K562 (cell line): ENCODE measurements around the gene MPND. TPM values are rescaled to one million over a fixed set of nuclear protein-coding genes. Genes with fewer than 3 reads are reported as not detected.
A peak's percentile ranks its signal among the peaks of the same experiment; 100 is the strongest.

Experiments
- ATAC-seq: fragments of 200-7000 bp; cut with Tn5 transposase; 3 replicates; pipeline ENCODE4 v1.9.1; 2020; ENCODE audit warnings: moderate library complexity
- BruUV-seq: library from RNA; stranded (reverse); fragments of 400-500 nt; replicated peaks from 2 replicates; lab custom pipeline; 2021; lab: Mats Ljungman, UMichigan
- CTCF ChIA-PET: fragments of 300-600 bp; formaldehyde crosslinking; extraction: SDS; loops from one replicate; lab custom pipeline; 2021; ENCODE audit warnings: low intra/inter-chr PET ratio; lab: Yijun Ruan, JAX
- POLR2A ChIA-PET: fragments of 300-600, 350-650 bp; sonication (Branson Sonifier 250); formaldehyde crosslinking; extraction: SDS; loops from one replicate; lab custom pipeline; 2021; ENCODE audit warnings: antibody characterized with exemption, inconsistent platforms; lab: Yijun Ruan, JAX
- DNase-seq, 4 experiments: peaks; one replicate each; pipeline versions ENCODE4 v3.0.0 to v3.0.0-alpha.2; 2011 to 2018; ENCODE audit warnings: low spot score in 3 of 4, mixed read lengths in 3 of 4; ENCODE audit errors: extremely low read depth in 1 of 4
- FAIRE-seq: peaks from 2 replicates; lab custom pipeline; 2011; peaks lifted over from hg19 to GRCh38; lab: Jason Lieb, UNC
- H2AFZ ChIP-seq: 2 replicates; pipeline ENCODE4 v1.6.0; 2011; ENCODE audit warnings: low read depth, low read length, control low read depth, inconsistent platforms
- H3K27ac ChIP-seq: fragments of 200-600 bp; 3 replicates; pipeline ENCODE4 v1.8.0; 2011; ENCODE audit warnings: low read depth, mild to moderate bottlenecking, control low read depth, inconsistent platforms, low read length, moderate library complexity, mixed read lengths; ENCODE audit errors: extremely low read depth
- H3K27me3 ChIP-seq, 2 experiments: fragments of 300-600 bp in 1 of 2; 2 replicates in 1 of 2; 3 replicates in 1 of 2; pipeline versions ENCODE4 v1.6.0 to v1.8.0; 2011; ENCODE audit warnings: inconsistent platforms in 2 of 2, low read length in 2 of 2, mild to moderate bottlenecking in 1 of 2, mixed read lengths in 1 of 2, moderate library complexity in 1 of 2; ENCODE audit not compliant: control insufficient read depth in 2 of 2, insufficient read depth in 2 of 2
- H3K36me3 ChIP-seq: fragments of 300-600 bp; 3 replicates; pipeline ENCODE4 v1.8.0; 2011; ENCODE audit warnings: mild to moderate bottlenecking, low read length, inconsistent platforms; ENCODE audit not compliant: control insufficient read depth, insufficient read depth
- H3K4me1 ChIP-seq, 2 experiments: fragments of 200-600 bp in 1 of 2; replicated peaks in 1 of 2; 2 replicates in 1 of 2; 3 replicates in 1 of 2; pipeline versions ENCODE4 v1.5.1 to v1.8.0; 2011; ENCODE audit warnings: inconsistent platforms in 2 of 2, low read length in 2 of 2, mild to moderate bottlenecking in 1 of 2, mixed read lengths in 1 of 2, moderate library complexity in 1 of 2; ENCODE audit not compliant: control insufficient read depth in 2 of 2, insufficient read depth in 2 of 2
- H3K4me2 ChIP-seq: 2 replicates; pipeline ENCODE4 v1.6.1; 2011; ENCODE audit warnings: low read length, control low read depth, inconsistent platforms, mixed read lengths; ENCODE audit not compliant: insufficient read depth
- H3K4me3 ChIP-seq: fragments of 200-600 bp; sonication (generic), shearing (Covaris generic); 2 replicates; pipeline ENCODE4 v1.5.1; 2016; ENCODE audit warnings: control low read depth, inconsistent platforms
- H3K79me2 ChIP-seq: fragments of 200-600 bp; 3 replicates; pipeline ENCODE4 v1.8.0; 2011; ENCODE audit warnings: low read length, inconsistent platforms; ENCODE audit not compliant: control insufficient read depth, insufficient read depth
- H3K9ac ChIP-seq, 2 experiments: 2 replicates each; pipeline versions ENCODE4 v1.6.0 to v1.6.1; 2011; ENCODE audit warnings: low read depth in 2 of 2, low read length in 2 of 2, control low read depth in 1 of 2, inconsistent platforms in 1 of 2, mild to moderate bottlenecking in 1 of 2, mixed read lengths in 1 of 2; ENCODE audit not compliant: insufficient read depth in 1 of 2
- H3K9me1 ChIP-seq: one replicate; pipeline ENCODE4 v1.6.0; 2011; ENCODE audit warnings: inconsistent platforms, mild to moderate bottlenecking, low read length, moderate library complexity; ENCODE audit not compliant: control insufficient read depth, insufficient read depth
- H3K9me3 ChIP-seq: replicated peaks from 2 replicates; pipeline ENCODE4 v1.5.1; 2011; ENCODE audit warnings: low read depth, low read length, inconsistent platforms; ENCODE audit not compliant: control insufficient read depth, insufficient read depth
- H4K20me1 ChIP-seq: replicated peaks from 2 replicates; pipeline ENCODE4 v1.6.1; 2011; ENCODE audit warnings: low read length, inconsistent platforms, mixed read lengths; ENCODE audit not compliant: control insufficient read depth, insufficient read depth
- C11orf30 ChIP-seq: fragments of 450-650 bp; IDR thresholded peaks from 2 replicates; pipeline ENCODE4 v1.6.1; 2016; ENCODE audit warnings: low read depth, mild to moderate bottlenecking
- CBX1 ChIP-seq: sonication (generic); IDR thresholded peaks from 2 replicates; pipeline ENCODE4 v1.6.1; 2016; ENCODE audit warnings: antibody characterized with exemption, low read depth, mild to moderate bottlenecking
- HSF4 ChIP-seq: fragments of 250-450 bp; sonication (Bioruptor Pico); IDR thresholded peaks from 2 replicates; pipeline ENCODE4 v2.1.2; 2022; ENCODE audit warnings: mild to moderate bottlenecking, moderate library complexity, borderline replicate concordance
- IFI16 ChIP-seq: fragments of 250-450 bp; sonication (Bioruptor Pico); IDR thresholded peaks from 2 replicates; pipeline ENCODE4 v2.1.2; 2022; ENCODE audit warnings: mild to moderate bottlenecking, inconsistent platforms
- NBN ChIP-seq: fragments of 450-650 bp; IDR thresholded peaks from 2 replicates; pipeline ENCODE4 v1.6.1; 2016; ENCODE audit warnings: low read depth, mild to moderate bottlenecking
- PHB ChIP-seq: fragments of 250-450 bp; sonication (Bioruptor Pico); IDR thresholded peaks from 2 replicates; pipeline ENCODE4 v1.5.0; 2021
- RBFOX2 ChIP-seq: fragments of 200-400 bp; formaldehyde crosslinking; IDR thresholded peaks from 2 replicates; pipeline ENCODE4 v1.6.1; 2017; ENCODE audit warnings: low read depth, mild to moderate bottlenecking, low read length, moderate library complexity
- SLC30A9 ChIP-seq: fragments of 250-450 bp; sonication (Bioruptor Pico); IDR thresholded peaks from 2 replicates; pipeline ENCODE4 v1.8.0; 2022; ENCODE audit warnings: mild to moderate bottlenecking, moderate library complexity
- ZC3H4 ChIP-seq: sonication (generic); formaldehyde crosslinking; IDR thresholded peaks from 2 replicates; pipeline ENCODE4 v1.9.0; 2021; ENCODE audit warnings: missing genetic modification reagents, borderline replicate concordance
- ZFX ChIP-seq: sonication (generic); formaldehyde crosslinking; IDR thresholded peaks from 2 replicates; pipeline ENCODE4 v1.8.0; 2022; ENCODE audit warnings: mild to moderate bottlenecking, missing genetic modification reagents, moderate library complexity
- ZNF764 ChIP-seq: fragments of 250-450 bp; sonication (Bioruptor Pico); IDR thresholded peaks from 2 replicates; pipeline ENCODE4 v1.4.0; 2020; ENCODE audit warnings: low read depth, mild to moderate bottlenecking, moderate library complexity
- WGBS: fragments of 100-300 bp; shearing (Covaris generic); methylation state at CpG from one replicate; pipeline ENCODE4 v1.1.6; 2016; ENCODE audit warnings: low coverage, mixed read lengths; ENCODE audit not compliant: insufficient coverage; ENCODE audit errors: missing lambda C conversion rate; 5-methylcytosine and 5-hydroxymethylcytosine counted together
- in situ Hi-C: fragments of 300-500 bp; cut with MboI; formaldehyde crosslinking; loops from 4 replicates; pipeline ENCODE4 v1.15.0; 2018; ENCODE audit warnings: inconsistent platforms, mixed read lengths
- intact Hi-C: fragments of 100-400 bp; cut with micrococcal nuclease; formaldehyde crosslinking; loops from 2 replicates; pipeline ENCODE4 v1.14.2; 2022
- polyA plus RNA-seq, 8 experiments: library from polyadenylated mRNA; depleted of rRNA in 4 of 8; stranded (reverse) in 5 of 8; unstranded in 3 of 8; fragments of >200 nt; fragmentation: Nextera tagmentation in 2 of 8; fragmentation: Illumina TruSeq in 1 of 8; extraction: Ambion mirVana in 2 of 8; extraction: Trizol in 1 of 8; gene quantifications; 2 replicates each; pipeline versions ENCODE4 v1.2.1 to v1.2.3, GENCODE V29; 2011 to 2014; ENCODE audit warnings: inconsistent platforms in 1 of 8, missing spikeins in 1 of 8
- total RNA-seq, 7 experiments: library from RNA; depleted of rRNA in 6 of 7; stranded (reverse); fragments of >200 nt in 6 of 7; fragmentation: Illumina TruSeq in 2 of 7; extraction: Trizol in 2 of 7; gene quantifications; 2 replicates each; pipeline versions ENCODE4 v1.2.1 to v1.2.3, GENCODE V29; 2011 to 2021; ENCODE audit warnings: low replicate concordance in 1 of 7
- TF ChIP-seq, protein P1 (sequence below), 2 experiments: fragments of 250-450 bp in 1 of 2; fragments of 450-650 bp in 1 of 2; sonication (Bioruptor Pico) in 1 of 2; IDR thresholded peaks; 2 replicates each; pipeline versions ENCODE4 v1.6.1 to v1.8.0; 2016 to 2021; ENCODE audit warnings: mild to moderate bottlenecking in 2 of 2, moderate library complexity in 2 of 2, missing compliant biosample characterization in 1 of 2, missing genetic modification characterization in 1 of 2
- TF ChIP-seq, protein P2 (sequence below), 2 experiments: IDR thresholded peaks; 2 replicates each; pipeline ENCODE4 v1.6.1; 2011; ENCODE audit warnings: borderline replicate concordance in 1 of 2, control low read depth in 1 of 2, low read depth in 1 of 2, low read length in 1 of 2, mild to moderate bottlenecking in 1 of 2, mixed read lengths in 1 of 2, moderate library complexity in 1 of 2; ENCODE audit not compliant: insufficient read depth in 1 of 2, insufficient read length in 1 of 2, poor library complexity in 1 of 2, severe bottlenecking in 1 of 2; ENCODE audit errors: extremely low read depth in 1 of 2
- TF ChIP-seq, protein P3 (sequence below): sonication (generic); formaldehyde crosslinking; IDR thresholded peaks from 2 replicates; pipeline ENCODE4 v1.8.0; 2022; ENCODE audit warnings: missing genetic modification reagents, mild to moderate bottlenecking, moderate library complexity, borderline replicate concordance
- TF ChIP-seq, protein P4 (sequence below): sonication (generic); formaldehyde crosslinking; IDR thresholded peaks from 2 replicates; pipeline ENCODE4 v1.4.0; 2020; ENCODE audit warnings: mild to moderate bottlenecking, missing genetic modification reagents

MPND gene
- total and polyA plus RNA-seq, 9 of the 15 experiments (the other 6 are each of a cell fraction or from before 2014, with no cell fraction given): 0.25 to 14.0 (median 3.9) TPM

DNA sequence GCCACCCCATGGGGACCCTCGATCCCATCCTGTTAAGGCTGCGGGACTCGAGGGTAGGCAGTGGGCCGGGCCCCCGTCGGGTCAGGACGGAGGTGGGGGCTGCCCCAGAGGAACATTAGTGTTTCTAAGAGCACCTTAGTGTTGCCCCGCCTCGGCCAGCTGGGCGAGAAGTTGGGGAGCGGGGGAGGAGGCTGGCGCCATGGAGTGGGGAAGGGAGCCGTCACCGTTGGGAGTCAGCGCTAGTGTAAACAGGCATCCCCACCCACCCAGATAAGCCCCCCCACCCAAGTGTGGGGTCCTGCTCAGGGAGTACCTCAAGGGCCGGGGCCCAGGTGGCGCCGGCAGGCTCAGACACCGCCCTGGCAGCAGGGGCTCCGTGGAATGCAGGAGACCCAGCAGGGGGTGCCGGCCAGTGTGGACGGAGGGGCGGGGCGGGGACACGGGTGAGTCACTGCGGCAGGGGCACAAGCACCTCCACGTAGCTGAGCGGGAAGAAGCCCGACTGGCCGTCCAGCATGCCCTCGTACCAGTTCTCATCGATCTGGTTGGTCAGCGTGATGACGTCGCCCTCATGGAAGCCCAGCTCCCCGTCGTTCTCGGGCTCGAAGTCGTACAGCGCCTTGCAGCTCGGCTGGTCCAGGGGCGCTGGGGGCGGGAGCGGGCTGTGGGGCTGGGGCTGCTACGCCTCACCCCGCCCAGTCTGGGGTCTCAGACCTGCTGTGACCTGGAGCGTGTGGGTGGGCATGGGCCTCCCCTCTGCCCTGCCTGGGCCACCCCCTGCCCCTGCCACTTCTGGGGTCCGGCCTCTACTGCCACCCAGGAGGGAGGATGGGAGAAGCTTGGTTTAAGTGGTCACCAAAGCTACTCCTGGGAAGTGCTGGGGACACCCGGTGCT lies 18.0 kb downstream of the MPND start:
- no peak overlapping the region for H3K4me3 ChIP-seq
- H3K9ac ChIP-seq: peak overlapping the region in 1 of 2 experiments; percentile 52; a peak in 1 of 4 replicates
- peaks cover 85% of the 10 kb centered on the region; the same call in 2 of the 3 replicates for H3K36me3 ChIP-seq
- FAIRE-seq: no peak
- CTCF ChIA-PET: no interaction called here
- POLR2A ChIA-PET: interaction anchor here (0.5 to 4.8 kb wide), 9 partner anchors 9 to 153 kb away, joined by 3 to 29 read pairs (median 4); partner anchors contain the start of genes MPND and YJU2
- intact Hi-C loops: no loop called here
- H3K27me3 ChIP-seq: no peaks in the 10 kb centered on the region
- in situ Hi-C loops: no loop called here
- BruUV-seq: no TSS peak
- no peaks in the 10 kb centered on the region for H3K9me1 ChIP-seq
- ATAC-seq: no peak
- 0 out of 2 replicates have a peak, but pooled peaks cover 4% of the 10 kb centered on the region for H4K20me1 ChIP-seq
- H3K27ac ChIP-seq: no peak overlapping the region
- H3K4me2 ChIP-seq: no peak overlapping the region
- DNase-seq: peak in 2 of 4 experiments; percentile 54 to 58
- no peak overlapping the region for H2AFZ ChIP-seq
- H3K9me3 ChIP-seq: no peaks in the 10 kb centered on the region
- H3K4me1 ChIP-seq: peaks cover 0 to 82% of the 10 kb centered on the region in 2 experiments; a peak in 2 of 5 replicates
- no peaks in the 10 kb centered on the region; the same call in 2 of the 3 replicates for H3K79me2 ChIP-seq
- WGBS: 87% methylated on average over 29 of the region's 50 CpGs
- TF ChIP-seq NBN (no peak), ZNF764 (CRISPR knock-in tag) (no peak), C11orf30 (no peak), SLC30A9 (CRISPR knock-in tag) (no peak), RBFOX2 (peak; percentile 14; the same call in 1 of the 2 replicates), ZC3H4 (no peak), PHB (CRISPR knock-in tag) (no peak), IFI16 (CRISPR knock-in tag) (no peak), ZFX (CRISPR knock-in tag) (peak; percentile 19; the same call in 1 of the 2 replicates), HSF4 (CRISPR knock-in tag) (no peak), CBX1 (0 out of 2 replicates have a peak, but pooled peaks have one; percentile 22)
- TF ChIP-seq, protein P1, sequence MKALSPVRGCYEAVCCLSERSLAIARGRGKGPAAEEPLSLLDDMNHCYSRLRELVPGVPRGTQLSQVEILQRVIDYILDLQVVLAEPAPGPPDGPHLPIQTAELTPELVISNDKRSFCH (CRISPR knock-in tag; IDR thresholded peaks at IDR 0.05): no peak
- TF ChIP-seq, protein P1 (tag; IDR thresholded peaks at IDR 0.05): no peak
- TF ChIP-seq, protein P2, sequence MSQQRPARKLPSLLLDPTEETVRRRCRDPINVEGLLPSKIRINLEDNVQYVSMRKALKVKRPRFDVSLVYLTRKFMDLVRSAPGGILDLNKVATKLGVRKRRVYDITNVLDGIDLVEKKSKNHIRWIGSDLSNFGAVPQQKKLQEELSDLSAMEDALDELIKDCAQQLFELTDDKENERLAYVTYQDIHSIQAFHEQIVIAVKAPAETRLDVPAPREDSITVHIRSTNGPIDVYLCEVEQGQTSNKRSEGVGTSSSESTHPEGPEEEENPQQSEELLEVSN (IDR thresholded peaks at IDR 0.05; ENCODE audit: borderline replicate concordance in 1 of 2, extremely low read depth in 1 of 2, insufficient read depth in 1 of 2, insufficient read length in 1 of 2, low read depth in 1 of 2, low read length in 1 of 2, poor library complexity in 1 of 2, severe bottlenecking in 1 of 2): peak; percentile 27 to 51
- TF ChIP-seq, protein P3, sequence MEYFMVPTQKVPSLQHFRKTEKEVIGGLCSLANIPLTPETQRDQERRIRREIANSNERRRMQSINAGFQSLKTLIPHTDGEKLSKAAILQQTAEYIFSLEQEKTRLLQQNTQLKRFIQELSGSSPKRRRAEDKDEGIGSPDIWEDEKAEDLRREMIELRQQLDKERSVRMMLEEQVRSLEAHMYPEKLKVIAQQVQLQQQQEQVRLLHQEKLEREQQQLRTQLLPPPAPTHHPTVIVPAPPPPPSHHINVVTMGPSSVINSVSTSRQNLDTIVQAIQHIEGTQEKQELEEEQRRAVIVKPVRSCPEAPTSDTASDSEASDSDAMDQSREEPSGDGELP (CRISPR knock-in tag): peak; percentile 28; the same call in 1 of the 2 replicates
- TF ChIP-seq, protein P4, sequence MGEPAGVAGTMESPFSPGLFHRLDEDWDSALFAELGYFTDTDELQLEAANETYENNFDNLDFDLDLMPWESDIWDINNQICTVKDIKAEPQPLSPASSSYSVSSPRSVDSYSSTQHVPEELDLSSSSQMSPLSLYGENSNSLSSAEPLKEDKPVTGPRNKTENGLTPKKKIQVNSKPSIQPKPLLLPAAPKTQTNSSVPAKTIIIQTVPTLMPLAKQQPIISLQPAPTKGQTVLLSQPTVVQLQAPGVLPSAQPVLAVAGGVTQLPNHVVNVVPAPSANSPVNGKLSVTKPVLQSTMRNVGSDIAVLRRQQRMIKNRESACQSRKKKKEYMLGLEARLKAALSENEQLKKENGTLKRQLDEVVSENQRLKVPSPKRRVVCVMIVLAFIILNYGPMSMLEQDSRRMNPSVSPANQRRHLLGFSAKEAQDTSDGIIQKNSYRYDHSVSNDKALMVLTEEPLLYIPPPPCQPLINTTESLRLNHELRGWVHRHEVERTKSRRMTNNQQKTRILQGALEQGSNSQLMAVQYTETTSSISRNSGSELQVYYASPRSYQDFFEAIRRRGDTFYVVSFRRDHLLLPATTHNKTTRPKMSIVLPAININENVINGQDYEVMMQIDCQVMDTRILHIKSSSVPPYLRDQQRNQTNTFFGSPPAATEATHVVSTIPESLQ (CRISPR knock-in tag): no peak
